Uterus (tissue), 4 donors: Measurements from ENCODE around the gene TDRD1. TPM values are rescaled to one million over a fixed set of nuclear protein-coding genes. Genes with fewer than 3 reads are reported as not detected.

Source experiments
- DNase-seq, 2 donors: peaks; one replicate each; pipeline ENCODE4 v3.0.0-alpha.2; 2019 to 2020
- H3K27ac ChIP-seq, 2 donors: fragments of 200-600 bp; sonication (generic); 1 replicate in 1 of 2; 2 replicates in 1 of 2; pipeline ENCODE4 v1.5.1; 2016 to 2018
- H3K27me3 ChIP-seq, 2 donors: fragments of 200-600 bp; sonication (generic); one replicate each; pipeline ENCODE4 v1.5.1; 2018 to 2019; ENCODE audit warnings: control low read depth in 1 of 2
- H3K36me3 ChIP-seq, 2 donors: fragments of 200-600 bp; sonication (generic); one replicate each; pipeline ENCODE4 v1.5.1; 2019; ENCODE audit warnings: control low read depth in 1 of 2
- H3K4me1 ChIP-seq, 2 donors: fragments of 200-600 bp; sonication (generic); one replicate each; pipeline ENCODE4 v1.5.1; 2018 to 2019; ENCODE audit warnings: control low read depth in 1 of 2
- H3K4me3 ChIP-seq, 2 donors: fragments of 200-600 bp; sonication (generic); 1 replicate in 1 of 2; 2 replicates in 1 of 2; pipeline ENCODE4 v1.5.1; 2018 to 2019; ENCODE audit warnings: mild to moderate bottlenecking in 1 of 2
- H3K9me3 ChIP-seq, 2 donors: fragments of 200-600 bp; sonication (generic); one replicate each; pipeline ENCODE4 v1.5.1; 2019; ENCODE audit warnings: control low read depth in 1 of 2
- CTCF ChIP-seq, 4 experiments: fragments of 200-600 bp in 2 of 4; fragments of 450-650 bp in 2 of 4; sonication (generic) in 2 of 4; IDR thresholded peaks; one replicate each; pipeline ENCODE4 v1.5.1; 2016 to 2019; ENCODE audit warnings: antibody characterized with exemption in 4 of 4, mild to moderate bottlenecking in 2 of 4, moderate library complexity in 1 of 4
- POLR2A ChIP-seq, 2 donors: fragments of 450-650 bp; IDR thresholded peaks; one replicate each; pipeline ENCODE4 v1.6.1; 2016; ENCODE audit warnings: antibody characterized with exemption in 2 of 2, mild to moderate bottlenecking in 1 of 2, moderate library complexity in 1 of 2
- intact Hi-C: fragments of 100-400 bp; cut with DNase I; formaldehyde crosslinking; loops from one replicate; pipeline ENCODE4 v1.15.1; 2023; ENCODE audit warnings: low total_unique reads
- total RNA-seq, 4 donors: library from RNA; depleted of rRNA in 3 of 4; stranded (reverse); fragments of >200 nt in 3 of 4; gene quantifications; one replicate each; pipeline versions ENCODE4 v1.1.0 to v1.2.4, GENCODE V29; 2014 to 2023
- donor health status: DM: yes; HTN: yes; CAD: no.

The TDRD1 gene
- total RNA-seq, 4 donors from 2014 or later = 0.49 to 1.5 TPM; not detected in 2

GRCh38 chr10:114180937-114181336 is 1.8 kb downstream of the TDRD1 start:
- H3K27ac ChIP-seq = no peak overlapping the region
- no peaks in the 10 kb centered on the region for H3K36me3 ChIP-seq
- no peak for TF ChIP-seq CTCF (IDR thresholded peaks at IDR 0.05)
- TF ChIP-seq POLR2A (IDR thresholded peaks at IDR 0.05) = no peak
- H3K4me1 ChIP-seq = no peaks in the 10 kb centered on the region
- intact Hi-C loops = no loop called here
- H3K4me3 ChIP-seq = no peak overlapping the region
- no peaks in the 10 kb centered on the region for H3K27me3 ChIP-seq
- H3K9me3 ChIP-seq = no peaks in the 10 kb centered on the region
- DNase-seq = no peak

- intact Hi-C loops = no loop called here
- H3K4me3 ChIP-seq = no peak overlapping the region
- no peak overlapping the region for H3K27ac ChIP-seq
- TF ChIP-seq CTCF (IDR thresholded peaks at IDR 0.05) = no peak
- TF ChIP-seq POLR2A (IDR thresholded peaks at IDR 0.05) = no peak
- no peaks in the 10 kb centered on the region for H3K9me3 ChIP-seq
- H3K4me1 ChIP-seq = no peaks in the 10 kb centered on the region
- no peaks in the 10 kb centered on the region for H3K36me3 ChIP-seq
- H3K27me3 ChIP-seq = no peaks in the 10 kb centered on the region
- peak in 1 of 2 donors; percentile 34 for DNase-seq
Measured at GRCh38 chr10:114181971-114182370, 2.8 kb downstream of the TDRD1 start.

- no peak overlapping the region for H3K27ac ChIP-seq
- DNase-seq = no peak
- H3K9me3 ChIP-seq = no peaks in the 10 kb centered on the region
- no peak for TF ChIP-seq CTCF (IDR thresholded peaks at IDR 0.05)
- no peaks in the 10 kb centered on the region for H3K4me1 ChIP-seq
- H3K4me3 ChIP-seq = no peak overlapping the region
- H3K36me3 ChIP-seq = no peaks in the 10 kb centered on the region
- no peaks in the 10 kb centered on the region for H3K27me3 ChIP-seq
- intact Hi-C loops = no loop called here
Measured at GRCh38 chr10:114183563-114183962, 4.4 kb downstream of the TDRD1 start.

- Histone ChIP-seq H3K27me3 (no peaks in the 10 kb centered on the region), H3K27ac (no peak overlapping the region), H3K9me3 (no peaks in the 10 kb centered on the region), H3K4me3 (no peak overlapping the region), H3K36me3 (no peaks in the 10 kb centered on the region), H3K4me1 (no peaks in the 10 kb centered on the region)
- intact Hi-C loops = no loop called here
- TF ChIP-seq CTCF (IDR thresholded peaks at IDR 0.05) (no peak), POLR2A (IDR thresholded peaks at IDR 0.05) (no peak)
- DNase-seq = no peak
Measured at GRCh38 chr10:114184276-114184675, 5.1 kb downstream of the TDRD1 start.

- DNase-seq = no peak
- intact Hi-C loops = no loop called here
- Histone ChIP-seq H3K4me1 (no peaks in the 10 kb centered on the region), H3K27ac (no peak overlapping the region), H3K27me3 (no peaks in the 10 kb centered on the region), H3K9me3 (no peaks in the 10 kb centered on the region), H3K36me3 (no peaks in the 10 kb centered on the region), H3K4me3 (no peak overlapping the region)
- no peak for TF ChIP-seq CTCF (IDR thresholded peaks at IDR 0.05)
- TF ChIP-seq POLR2A (IDR thresholded peaks at IDR 0.05) = no peak
Measured at GRCh38 chr10:114188001-114188400, 8.8 kb downstream of the TDRD1 start.
